ENCODE measurements around the gene ENTPD2.
"Not testable (repeated sequence)": the region's sequence is repeated elsewhere in the genome, so short reads cannot be mapped to it uniquely, and the experiment has no call there.

ENTPD2 gene

GRCh38 chr9:137044502-137045177 is 9.2 kb downstream of the ENTPD2 start:
- DNase-seq = peak; percentile 59

- DNase-seq = no peak
Measured at GRCh38 chr9:137044037-137044436, 9.8 kb downstream of the ENTPD2 start.

GRCh38 chr9:137042751-137043727 is 10.8 kb downstream of the ENTPD2 start:
- no peak for DNase-seq

DNA sequence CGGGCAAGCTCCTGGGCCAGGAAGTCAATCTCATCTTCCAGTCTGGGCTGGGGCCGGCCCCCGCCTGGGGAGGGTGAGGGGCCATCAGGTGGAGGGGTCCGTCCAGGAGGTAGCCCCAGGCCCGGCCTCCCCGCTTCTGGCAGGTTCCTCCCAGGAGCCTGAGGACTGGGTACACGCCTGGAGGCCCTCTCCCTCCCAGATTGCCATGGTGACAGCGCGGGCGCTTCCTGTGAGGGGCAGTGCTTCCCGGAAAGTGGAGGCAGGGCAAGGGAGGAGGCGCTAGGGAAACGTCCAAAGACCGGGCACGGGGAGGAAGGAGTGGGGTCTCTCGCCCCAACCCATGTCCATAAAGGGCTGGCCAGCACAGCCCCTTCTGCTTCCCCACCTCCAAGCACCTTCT is 12.7 kb downstream of the ENTPD2 start:
- no peak for DNase-seq

GRCh38 chr9:137040568-137040967 is 13.3 kb downstream of the ENTPD2 start:
- DNase-seq = no peak

DNA sequence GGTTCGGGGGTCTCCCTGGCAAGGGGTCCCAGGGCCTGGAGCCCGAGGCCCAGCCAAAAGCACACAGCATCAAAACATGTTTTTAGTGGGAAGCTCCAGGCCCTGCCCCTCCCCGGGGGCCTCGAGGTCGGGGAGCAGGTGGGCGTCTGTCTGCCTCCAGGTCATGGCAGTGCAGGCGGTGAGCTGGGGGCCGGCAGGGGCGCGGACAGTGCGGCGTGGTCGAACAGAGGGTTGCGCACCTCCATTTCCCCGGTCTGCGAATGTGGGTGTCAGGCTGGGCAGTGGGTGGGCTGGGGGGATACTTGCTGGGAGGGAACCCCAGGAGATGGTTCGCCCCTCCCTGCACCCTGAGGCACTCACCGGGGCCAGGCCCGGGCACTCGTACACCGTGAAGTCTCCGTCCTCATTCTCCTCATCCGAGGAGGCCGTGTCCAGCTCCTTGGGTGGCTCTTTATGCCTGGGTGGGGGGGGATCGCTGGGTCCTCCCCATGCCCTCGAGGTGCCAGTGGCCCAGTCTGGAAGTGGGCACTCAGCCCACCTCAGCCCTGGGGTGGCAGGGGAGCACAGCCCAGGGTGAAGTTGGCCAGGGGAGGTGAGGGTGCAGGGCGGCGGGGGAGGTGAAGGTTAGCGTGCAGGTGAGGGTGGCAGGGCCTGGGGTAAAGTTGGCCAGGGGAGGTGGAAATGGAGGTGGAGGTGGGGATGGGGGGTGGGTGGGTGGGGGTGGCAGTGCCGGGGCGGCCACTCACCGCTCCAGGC is 14.1 kb downstream of the ENTPD2 start:
- no peak for DNase-seq

- no peak for DNase-seq
Measured at GRCh38 chr9:137038916-137039315, 14.9 kb downstream of the ENTPD2 start.

DNA sequence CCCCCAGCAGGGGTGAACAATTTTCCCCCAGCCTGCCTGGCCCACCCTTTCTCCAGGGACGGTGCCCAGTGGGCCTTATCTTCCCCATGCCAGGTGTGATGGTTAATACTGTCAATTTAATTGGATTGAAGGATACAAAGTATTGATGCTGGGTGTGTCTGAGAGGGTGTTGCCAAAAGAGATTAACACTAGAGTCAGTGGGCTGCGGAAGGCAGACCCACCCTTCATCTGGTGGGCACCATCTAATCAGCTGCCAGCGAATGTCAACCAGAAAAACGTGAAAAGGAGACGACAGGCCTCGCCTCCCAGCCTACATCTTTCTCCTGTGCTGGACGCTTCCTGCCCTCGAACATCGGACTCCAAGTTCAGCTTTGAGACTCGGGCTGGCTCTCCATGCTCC is 16.4 kb downstream of the ENTPD2 start:
- DNase-seq = no peak

DNA sequence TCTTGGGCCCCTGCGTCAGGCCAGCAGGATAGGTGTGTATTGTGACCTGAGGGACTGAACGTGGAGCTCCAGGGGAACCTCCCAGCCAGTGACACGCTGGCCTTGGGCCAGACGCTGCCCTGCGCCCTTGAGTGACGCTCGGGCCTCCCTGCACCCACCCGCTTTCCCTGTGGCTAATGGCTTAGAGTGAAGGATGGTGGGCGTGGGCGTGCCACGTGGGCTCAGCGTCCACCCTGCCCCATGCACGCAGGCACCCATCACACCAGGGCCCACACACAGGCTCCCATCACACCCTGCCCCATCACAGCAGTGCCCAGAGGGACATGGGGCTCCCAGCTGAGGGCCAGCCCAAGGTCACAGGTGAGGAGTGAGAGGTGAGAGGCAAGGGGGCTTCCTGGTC is 16.8 kb downstream of the ENTPD2 start:
- no peak for DNase-seq

DNA sequence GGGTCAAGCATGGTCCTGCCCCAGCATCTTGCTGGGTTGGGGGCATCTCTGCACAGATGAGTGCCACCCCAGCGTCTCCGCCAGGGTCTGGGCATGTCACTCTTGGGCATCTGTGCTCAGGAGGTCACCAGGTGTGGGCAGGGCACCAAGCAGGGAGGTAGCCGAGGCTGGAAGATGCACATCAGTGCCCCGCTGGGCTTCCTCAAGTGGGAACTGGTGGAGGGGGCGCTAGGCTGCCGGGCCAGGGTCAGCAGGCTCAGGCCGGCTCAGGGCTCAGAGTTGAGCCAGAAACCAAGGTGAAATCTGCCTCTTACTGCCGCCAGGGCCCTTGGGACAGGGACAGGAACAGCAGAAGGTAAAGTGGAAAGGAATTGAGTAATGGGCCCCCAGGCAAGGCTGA is 17.9 kb downstream of the ENTPD2 start:
- DNase-seq = no peak

GRCh38 chr9:137035507-137035834 is 18.4 kb downstream of the ENTPD2 start:
- DNase-seq = no peak

DNA sequence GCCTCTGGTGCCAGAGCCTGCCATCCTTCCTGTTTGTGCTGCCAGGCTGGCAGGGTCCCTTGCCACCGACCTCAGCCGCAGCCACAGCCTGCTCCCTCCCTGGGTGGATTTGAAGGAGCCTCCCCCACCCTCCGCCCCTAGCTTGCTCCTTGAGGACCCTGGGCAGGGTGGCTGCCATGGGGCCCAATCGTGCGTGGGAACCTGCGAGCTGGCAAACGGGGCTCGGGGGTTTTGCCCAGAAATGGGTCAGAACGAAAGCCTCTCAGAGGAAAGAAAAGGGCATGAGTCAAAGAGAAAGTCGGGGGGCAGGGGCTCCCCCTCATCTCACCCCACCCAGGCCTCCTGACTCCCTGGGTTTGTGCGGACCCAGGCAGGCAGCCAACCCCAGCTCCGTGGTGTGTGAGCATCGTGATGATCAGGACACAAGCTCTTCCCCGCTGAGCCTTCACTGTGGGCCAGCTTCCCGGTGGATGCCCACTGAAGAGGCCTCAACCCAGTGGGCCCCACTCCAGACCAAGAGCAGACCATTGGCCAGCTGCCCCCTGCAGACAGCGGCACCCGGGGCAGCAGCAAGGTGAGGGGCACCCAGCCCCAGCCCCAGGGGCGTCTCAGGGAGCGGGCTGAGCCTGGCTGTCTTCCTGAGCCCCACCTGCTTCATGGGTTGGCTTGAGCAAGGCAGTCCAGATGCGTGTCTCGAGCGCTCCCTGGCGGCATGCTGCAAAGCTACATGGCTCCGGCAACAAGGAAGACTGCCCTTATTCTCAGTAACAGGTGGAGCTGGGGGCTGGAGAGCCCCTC is 19.0 kb downstream of the ENTPD2 start:
- peak; percentile 91 for DNase-seq

GRCh38 chr9:137034039-137034708 is 19.7 kb downstream of the ENTPD2 start:
- DNase-seq = no peak

GRCh38 chr9:137033481-137033880 is 20.4 kb downstream of the ENTPD2 start:
- not testable (repeated sequence) for DNase-seq

GRCh38 chr9:137032858-137033257 is 21.0 kb downstream of the ENTPD2 start:
- no peak for DNase-seq

DNA sequence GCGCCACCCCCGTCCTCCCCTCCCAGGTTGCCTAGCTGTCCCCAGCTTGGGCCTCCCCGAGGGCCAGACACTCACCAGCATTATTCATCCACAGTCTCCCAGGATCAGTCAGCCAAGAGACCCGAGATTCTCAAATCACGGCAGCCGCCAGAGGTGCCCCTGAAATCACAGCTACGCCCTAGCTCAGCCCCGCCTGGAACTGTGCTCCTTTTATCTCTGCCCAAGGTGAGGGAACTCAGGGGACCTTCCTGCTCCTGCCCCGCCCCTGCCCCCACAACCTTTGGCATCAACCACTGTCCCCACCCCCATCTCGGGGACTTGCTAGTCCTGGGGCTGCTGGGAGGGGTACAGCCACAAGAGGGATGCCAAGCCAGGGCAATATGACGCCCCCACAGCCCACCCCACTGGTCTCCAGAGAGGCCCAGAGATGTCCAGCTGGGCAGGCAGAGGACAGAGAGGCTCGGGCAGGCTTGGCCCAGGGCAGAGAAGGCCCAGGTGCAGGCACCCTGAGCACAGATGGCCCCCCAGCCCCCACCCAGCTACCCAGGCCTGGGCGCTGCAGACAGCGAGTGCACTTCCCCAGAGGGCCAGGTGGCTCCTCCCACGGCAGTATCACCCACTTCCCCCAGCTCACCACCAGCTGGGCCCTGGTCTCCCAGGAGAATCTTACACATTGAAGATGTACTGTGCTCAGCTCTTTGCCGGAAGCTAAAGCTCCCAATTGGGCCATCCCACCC is 21.8 kb downstream of the ENTPD2 start, which contains the start of gene FUT7:
TSS of gene FUT7 (minus strand) at position 185 of the 737 bp plus-strand sequence. CDS start at position 88, 97 bp downstream.
- no peak for DNase-seq

GRCh38 chr9:137030538-137031527 is 23.0 kb downstream of the ENTPD2 start:
- DNase-seq = no peak

DNA sequence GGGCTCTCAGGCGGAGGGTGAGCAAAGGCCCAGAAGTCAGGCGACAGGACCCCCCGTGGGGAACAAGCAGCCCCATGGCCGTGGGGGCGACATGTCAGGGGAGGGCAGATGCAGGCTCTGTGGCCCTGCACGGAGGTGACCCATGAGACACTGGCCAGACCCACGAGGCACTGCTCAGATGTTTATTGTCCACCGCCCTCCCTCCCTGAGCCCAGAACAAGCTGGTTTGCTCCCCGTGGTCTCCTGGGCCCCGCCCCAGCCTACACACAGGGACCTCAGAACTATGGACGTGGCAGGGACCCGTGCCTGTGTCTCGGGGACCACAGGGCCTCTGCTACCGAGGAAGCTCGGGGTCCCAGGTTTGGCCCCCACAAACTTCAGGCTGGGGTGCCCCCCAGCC is 23.9 kb downstream of the ENTPD2 start:
- DNase-seq = no peak

- DNase-seq = peak; percentile 49
Measured at GRCh38 chr9:137029058-137029936, 24.6 kb downstream of the ENTPD2 start.
